ENCODE data around the gene TOX2.

Gene TOX2

GRCh38 chr20:43943725-43944124 is 29.1 kb downstream of the TOX2 start:
- Mint-ChIP-seq H3K36me3 (ENCODE audit: low read depth) (no peaks in the 10 kb centered on the region), H3K27ac (no peak overlapping the region), H3K9me3 (no peaks in the 10 kb centered on the region), H3K27me3 (ENCODE audit: low read depth) (peaks cover 48% of the 10 kb centered on the region), H3K4me3 (no peak overlapping the region), H3K4me1 (peaks cover 5% of the 10 kb centered on the region)
- no peak for TF ChIP-seq CTCF (IDR thresholded peaks at IDR 0.05; ENCODE audit: unreplicated experiment in 3 of 3)

GRCh38 chr20:43944653-43945235 is 30.1 kb downstream of the TOX2 start:
- Mint-ChIP-seq H3K4me1 (no peaks in the 10 kb centered on the region), H3K27me3 (ENCODE audit: low read depth) (peaks cover 51% of the 10 kb centered on the region), H3K27ac (no peak overlapping the region), H3K36me3 (ENCODE audit: low read depth) (no peaks in the 10 kb centered on the region), H3K4me3 (no peak overlapping the region), H3K9me3 (no peaks in the 10 kb centered on the region)
- TF ChIP-seq CTCF (IDR thresholded peaks at IDR 0.05; ENCODE audit: unreplicated experiment in 3 of 3), result no peak

- Mint-ChIP-seq H3K4me1 (no peaks in the 10 kb centered on the region), H3K9me3 (no peaks in the 10 kb centered on the region), H3K4me3 (no peak overlapping the region), H3K36me3 (ENCODE audit: low read depth) (no peaks in the 10 kb centered on the region), H3K27me3 (ENCODE audit: low read depth) (peaks cover 46% of the 10 kb centered on the region), H3K27ac (no peak overlapping the region)
- no peak for TF ChIP-seq CTCF (IDR thresholded peaks at IDR 0.05; ENCODE audit: unreplicated experiment in 3 of 3)
Measured at GRCh38 chr20:43945391-43946205, 30.9 kb downstream of the TOX2 start.

- Mint-ChIP-seq H3K27me3 (ENCODE audit: low read depth) (peaks cover 40% of the 10 kb centered on the region), H3K36me3 (ENCODE audit: low read depth) (no peaks in the 10 kb centered on the region), H3K4me1 (no peaks in the 10 kb centered on the region), H3K4me3 (no peak overlapping the region), H3K9me3 (no peaks in the 10 kb centered on the region), H3K27ac (no peak overlapping the region)
- TF ChIP-seq CTCF (IDR thresholded peaks at IDR 0.05; ENCODE audit: unreplicated experiment in 3 of 3), result no peak
Measured at GRCh38 chr20:43946206-43946491, 31.5 kb downstream of the TOX2 start.

- no peaks in the 10 kb centered on the region for H3K36me3 Mint-ChIP-seq (ENCODE audit: low read depth)
- no peaks in the 10 kb centered on the region for H3K4me1 Mint-ChIP-seq
- peaks cover 40% of the 10 kb centered on the region for H3K27me3 Mint-ChIP-seq (ENCODE audit: low read depth)
- TF ChIP-seq CTCF (IDR thresholded peaks at IDR 0.05; ENCODE audit: unreplicated experiment in 3 of 3), result no peak
- no peaks in the 10 kb centered on the region for H3K9me3 Mint-ChIP-seq
- no peak overlapping the region for H3K27ac Mint-ChIP-seq
- H3K4me3 Mint-ChIP-seq, result no peak overlapping the region
Measured at GRCh38 chr20:43946659-43947315, 32.1 kb downstream of the TOX2 start.
